Fibroblast of villous mesenchyme (primary cell): ENCODE results near the gene HELZ2. TPM values are rescaled to one million over a fixed set of nuclear protein-coding genes. Genes with fewer than 3 reads are reported as not detected.

Experiments
- DNase-seq: peaks from one replicate; pipeline ENCODE4 v3.0.0-alpha.2; 2010; ENCODE audit warnings: low read depth
- H3K4me3 ChIP-seq: 2 replicates; pipeline ENCODE4 v1.5.1; 2011; ENCODE audit warnings: low read depth, mild to moderate bottlenecking, low read length
- CTCF ChIP-seq: IDR thresholded peaks from 2 replicates; pipeline ENCODE4 v1.5.1; 2012; ENCODE audit warnings: low read depth, mild to moderate bottlenecking, low read length; ENCODE audit not compliant: insufficient read depth
- total RNA-seq: library from RNA; depleted of rRNA; stranded (reverse); fragments of >200 nt; gene quantifications from 2 replicates; pipeline ENCODE4 v1.2.3, GENCODE V29; 2012

Gene HELZ2
- total RNA-seq, 1 donor = 46.6 TPM

DNA sequence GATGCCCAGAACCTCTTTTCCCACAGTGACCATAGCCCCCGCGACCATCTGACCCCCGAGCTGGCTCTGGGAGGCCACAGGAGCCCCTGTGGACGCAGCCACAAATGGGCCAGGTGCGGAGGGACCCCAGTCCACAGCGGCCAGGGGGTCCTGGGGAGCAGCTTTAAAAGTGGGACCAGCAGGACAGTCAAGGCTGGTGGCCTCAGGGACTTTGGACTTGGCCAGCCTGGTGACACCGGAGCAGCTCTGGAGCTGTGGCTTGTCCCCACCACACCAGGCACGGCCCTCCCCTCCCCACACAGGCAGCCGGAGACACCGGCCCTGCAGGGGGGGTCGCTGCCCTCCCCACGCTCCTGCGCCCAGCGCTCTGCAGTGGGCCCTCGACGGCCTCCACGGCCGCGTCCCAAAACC is 16.6 kb downstream of the HELZ2 start:
- H3K4me3 ChIP-seq = no peak overlapping the region
- no peak for TF ChIP-seq CTCF
- DNase-seq = no peak

DNA sequence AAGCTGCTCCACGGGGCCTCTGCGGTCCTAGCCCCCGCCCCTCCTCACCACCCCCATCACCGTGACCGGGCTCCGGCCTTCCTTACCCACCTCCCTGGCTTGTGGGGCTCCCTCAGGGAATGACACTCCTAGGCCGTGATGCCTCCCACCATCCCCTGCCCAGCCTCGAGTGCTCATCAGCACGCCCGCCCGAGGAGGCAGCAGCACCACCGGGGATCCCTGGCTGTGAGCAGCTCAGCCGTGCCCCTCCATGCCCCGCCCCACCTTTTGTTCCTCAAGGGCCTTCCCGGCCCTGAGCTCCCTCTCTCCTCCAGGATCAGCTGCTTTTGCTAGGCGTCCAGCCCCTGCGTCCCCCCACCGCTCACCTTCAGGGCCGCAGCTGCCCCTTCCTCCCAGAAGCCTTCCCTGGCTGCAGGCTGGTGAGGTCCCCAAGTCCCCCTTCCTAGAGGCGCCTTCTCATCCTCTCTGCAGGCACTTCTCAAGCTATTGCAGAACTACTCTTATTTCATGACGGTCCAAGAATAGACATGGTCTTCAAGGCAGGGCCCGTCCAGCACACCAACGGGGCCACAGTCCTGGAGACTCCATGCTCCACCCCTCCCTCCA is 17.1 kb downstream of the HELZ2 start:
- TF ChIP-seq CTCF = no peak
- no peak overlapping the region for H3K4me3 ChIP-seq
- no peak for DNase-seq

GRCh38 chr20:63555661-63556381 is 18.2 kb downstream of the HELZ2 start:
- DNase-seq = no peak
- TF ChIP-seq CTCF = no peak
- H3K4me3 ChIP-seq = no peak overlapping the region

DNA sequence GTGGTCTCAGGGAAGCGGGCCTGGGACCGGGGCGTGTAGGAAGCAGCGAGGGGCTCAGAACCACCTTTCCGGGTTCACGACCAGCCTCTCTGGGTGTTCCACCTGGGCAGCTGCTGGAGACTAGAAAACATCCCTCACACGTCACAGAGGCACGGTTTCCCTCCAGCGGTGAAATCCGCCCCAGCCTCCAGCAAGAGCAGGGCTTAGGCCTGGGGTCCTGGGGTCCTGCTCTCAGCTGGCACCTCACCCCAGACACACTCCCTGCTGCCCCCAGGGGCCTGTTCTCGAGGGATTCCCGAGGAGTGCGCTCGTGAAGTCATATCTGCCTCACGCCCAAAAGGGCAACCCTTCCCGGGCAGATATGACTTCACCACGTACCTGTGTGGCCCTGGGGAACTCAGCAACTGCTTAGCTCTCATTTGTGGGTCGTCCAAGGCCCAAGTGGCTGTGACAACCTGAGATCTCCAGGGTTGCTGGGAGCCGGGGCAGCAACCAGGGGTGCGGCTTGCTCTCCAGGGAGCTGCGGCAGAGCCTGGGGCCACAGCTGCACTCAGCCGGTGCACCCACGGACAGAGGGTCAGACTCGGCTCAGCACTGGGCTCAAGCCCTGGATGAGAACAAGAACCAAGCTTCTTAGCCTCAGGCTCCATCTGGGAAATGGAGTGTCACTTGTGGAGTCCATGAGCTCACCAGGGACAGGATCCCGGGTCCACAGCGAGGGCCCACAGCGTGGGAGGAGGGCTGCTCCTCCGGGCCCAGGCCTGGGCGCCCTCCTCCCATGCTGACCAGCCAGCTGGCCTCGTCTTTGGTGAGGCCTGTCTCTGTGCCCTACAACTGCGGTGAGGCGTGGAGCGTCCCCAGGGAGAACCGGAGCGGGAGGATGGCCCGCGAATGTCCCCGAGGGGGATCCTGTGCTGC is 19.4 kb downstream of the HELZ2 start:
- TF ChIP-seq CTCF = no peak
- no peak for DNase-seq
- H3K4me3 ChIP-seq = peak overlapping the region; percentile 77

DNA sequence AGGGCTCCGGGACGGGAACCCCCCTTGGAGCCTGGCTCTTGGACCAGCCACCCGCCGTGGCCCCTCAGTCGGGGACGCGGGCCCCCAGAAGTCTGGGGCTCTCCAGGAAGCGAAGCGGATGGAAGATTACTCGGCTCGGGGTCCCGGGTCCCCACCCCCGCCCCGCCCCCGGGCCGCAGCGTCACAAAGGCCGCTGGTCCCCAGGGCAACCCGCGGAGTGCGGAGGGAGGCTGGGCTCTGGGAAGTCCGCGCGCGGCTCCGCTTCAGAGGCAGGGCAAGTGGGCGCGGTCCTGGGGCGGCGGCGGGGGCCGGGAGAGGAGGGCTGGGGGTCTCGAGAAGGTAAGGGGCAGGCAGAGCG is 20.1 kb downstream of the HELZ2 start, which contains the start of gene FNDC11:
FNDC11 (plus strand) TSS at position 227 of the 358 bp plus-strand sequence. CDS start 1,505 bp downstream, outside the sequence.
- no peak for TF ChIP-seq CTCF
- peak; percentile 44 for DNase-seq
- H3K4me3 ChIP-seq = peak within 1 kb of the TSS; percentile 77

- TF ChIP-seq CTCF = no peak
- H3K4me3 ChIP-seq = peak overlapping the region; percentile 77
- peak; percentile 92 for DNase-seq
Measured at GRCh38 chr20:63553251-63553932, 20.6 kb downstream of the HELZ2 start.
